GM12874 (cell line): Measurements from ENCODE around the gene CLRN3.

ENCODE experiments used
- TF ChIP-seq, protein P1 (sequence below): IDR thresholded peaks from 2 replicates; pipeline ENCODE4 v1.5.1; 2011; ENCODE audit warnings: low read depth, mild to moderate bottlenecking, control low read depth, low read length, moderate library complexity; ENCODE audit not compliant: insufficient read depth

Gene CLRN3

DNA sequence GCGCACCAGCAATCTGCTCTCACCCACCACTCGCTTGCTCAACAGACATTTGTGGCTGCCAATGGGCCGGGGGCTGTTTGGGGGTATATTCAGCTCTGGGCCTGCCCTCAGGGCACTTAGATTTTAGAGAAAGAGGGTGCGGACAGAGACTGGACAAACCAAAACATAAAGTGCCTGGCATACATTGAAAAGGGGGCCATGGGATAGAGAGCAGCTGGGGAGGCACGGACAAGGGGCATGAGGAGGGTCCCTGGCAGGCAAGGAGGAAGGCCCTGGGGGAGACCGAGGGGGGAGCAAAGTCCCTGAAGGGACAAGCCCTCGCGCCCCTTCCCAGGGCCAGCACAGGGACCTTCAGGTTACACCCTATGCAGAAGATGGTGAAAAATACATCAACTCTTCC is 43.5 kb downstream of the CLRN3 start:
- TF ChIP-seq, protein P1, sequence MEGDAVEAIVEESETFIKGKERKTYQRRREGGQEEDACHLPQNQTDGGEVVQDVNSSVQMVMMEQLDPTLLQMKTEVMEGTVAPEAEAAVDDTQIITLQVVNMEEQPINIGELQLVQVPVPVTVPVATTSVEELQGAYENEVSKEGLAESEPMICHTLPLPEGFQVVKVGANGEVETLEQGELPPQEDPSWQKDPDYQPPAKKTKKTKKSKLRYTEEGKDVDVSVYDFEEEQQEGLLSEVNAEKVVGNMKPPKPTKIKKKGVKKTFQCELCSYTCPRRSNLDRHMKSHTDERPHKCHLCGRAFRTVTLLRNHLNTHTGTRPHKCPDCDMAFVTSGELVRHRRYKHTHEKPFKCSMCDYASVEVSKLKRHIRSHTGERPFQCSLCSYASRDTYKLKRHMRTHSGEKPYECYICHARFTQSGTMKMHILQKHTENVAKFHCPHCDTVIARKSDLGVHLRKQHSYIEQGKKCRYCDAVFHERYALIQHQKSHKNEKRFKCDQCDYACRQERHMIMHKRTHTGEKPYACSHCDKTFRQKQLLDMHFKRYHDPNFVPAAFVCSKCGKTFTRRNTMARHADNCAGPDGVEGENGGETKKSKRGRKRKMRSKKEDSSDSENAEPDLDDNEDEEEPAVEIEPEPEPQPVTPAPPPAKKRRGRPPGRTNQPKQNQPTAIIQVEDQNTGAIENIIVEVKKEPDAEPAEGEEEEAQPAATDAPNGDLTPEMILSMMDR = no peak

DNA sequence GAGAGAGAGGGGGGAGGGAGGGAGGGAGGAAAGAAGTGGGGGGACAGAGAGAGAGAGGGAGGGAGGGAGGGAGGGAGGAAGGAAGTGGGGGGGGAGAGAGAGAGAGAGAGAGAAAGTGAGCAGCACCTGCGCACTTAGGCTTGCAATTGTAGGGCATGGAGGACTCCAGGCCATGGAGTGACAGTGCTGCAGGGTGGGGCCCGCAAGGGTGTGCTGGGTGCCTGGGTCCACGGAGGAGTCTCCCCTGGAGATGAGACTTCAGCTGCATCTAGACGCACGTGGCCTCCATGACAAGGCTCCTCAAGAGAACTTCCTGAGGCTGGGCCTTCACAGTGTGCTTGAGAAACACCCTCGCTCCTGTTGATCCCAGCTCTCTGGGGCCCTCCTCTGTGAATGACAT is 44.5 kb downstream of the CLRN3 start:
- TF ChIP-seq, protein P1 = no peak

DNA sequence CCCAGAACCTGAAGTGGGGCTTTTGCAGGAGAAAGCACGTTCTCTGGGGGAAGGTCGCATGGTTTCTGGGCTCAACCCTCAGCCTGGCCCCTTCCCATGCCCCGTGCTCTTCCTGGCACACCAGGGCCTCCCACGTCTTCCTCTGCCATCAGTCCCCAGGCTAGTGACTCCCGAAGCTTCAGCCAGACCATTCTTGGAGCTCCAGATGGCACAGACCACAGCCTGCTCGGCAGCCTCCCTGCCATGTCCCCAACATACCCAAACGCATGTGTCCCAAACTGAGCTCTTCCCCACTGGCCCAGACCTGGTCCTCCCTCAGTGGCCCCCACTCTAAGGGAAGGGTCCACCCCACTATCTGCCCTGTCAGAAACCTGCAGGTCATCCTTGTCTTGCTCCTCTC is 47.0 kb downstream of the CLRN3 start:
- TF ChIP-seq, protein P1 = no peak

DNA sequence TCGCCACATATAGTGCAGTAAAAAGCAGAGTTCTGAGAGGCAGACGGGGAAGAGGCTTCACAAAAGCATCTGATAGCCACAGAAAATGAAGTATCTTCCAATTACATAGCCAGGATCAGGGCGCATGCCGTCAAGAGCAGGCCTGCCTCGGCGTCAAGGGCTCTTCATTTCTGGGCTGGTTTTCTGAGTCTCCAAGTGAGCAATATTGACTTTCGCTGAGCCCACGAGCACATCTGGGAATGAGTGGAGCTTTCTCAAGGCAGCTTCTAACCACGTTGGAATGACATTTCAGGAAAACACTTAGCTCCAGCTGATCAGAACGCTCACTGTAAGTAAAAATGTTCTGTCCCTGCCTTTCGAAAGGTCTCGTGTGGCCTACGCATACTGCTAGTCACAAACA is 51.9 kb downstream of the CLRN3 start:
- TF ChIP-seq, protein P1 = no peak

DNA sequence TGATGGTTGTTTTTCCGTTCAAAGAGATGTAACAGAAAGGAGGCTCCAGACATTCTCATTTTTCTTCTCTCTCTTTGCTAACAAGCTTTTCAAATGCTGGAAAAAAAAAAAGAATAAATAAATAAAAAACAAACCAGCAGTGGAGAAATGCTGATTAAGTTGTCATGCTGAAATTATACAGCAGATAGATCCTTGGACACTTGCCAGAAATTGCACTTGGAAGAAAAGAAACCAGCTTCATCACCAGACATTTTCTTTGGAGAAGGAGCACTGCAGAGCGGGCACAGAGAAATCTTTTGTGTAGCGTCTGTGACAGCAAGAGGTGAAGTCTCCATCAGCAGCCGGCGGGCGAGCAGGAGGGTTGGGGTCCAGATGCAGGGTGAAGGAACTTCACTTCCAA is 55.8 kb downstream of the CLRN3 start:
- TF ChIP-seq, protein P1 = no peak

DNA sequence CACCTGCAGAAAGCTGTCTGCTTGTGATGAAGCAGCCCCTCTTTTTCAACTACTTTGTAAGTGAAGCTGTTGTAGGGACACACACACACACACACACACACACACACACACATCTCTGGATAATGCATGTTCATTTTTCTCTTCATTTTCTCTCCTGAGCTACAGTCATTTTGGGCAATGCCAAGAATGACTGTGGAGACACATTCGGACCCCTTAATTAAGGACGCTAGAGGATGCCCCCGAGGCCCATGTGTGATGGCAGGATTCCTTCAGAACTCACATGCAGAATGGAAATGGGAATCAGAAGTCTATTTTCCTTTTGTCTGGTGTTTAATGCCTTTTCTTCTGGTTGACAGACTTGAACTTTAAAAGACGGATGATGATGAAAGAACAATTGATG is 56.6 kb downstream of the CLRN3 start:
- TF ChIP-seq, protein P1 = no peak

DNA sequence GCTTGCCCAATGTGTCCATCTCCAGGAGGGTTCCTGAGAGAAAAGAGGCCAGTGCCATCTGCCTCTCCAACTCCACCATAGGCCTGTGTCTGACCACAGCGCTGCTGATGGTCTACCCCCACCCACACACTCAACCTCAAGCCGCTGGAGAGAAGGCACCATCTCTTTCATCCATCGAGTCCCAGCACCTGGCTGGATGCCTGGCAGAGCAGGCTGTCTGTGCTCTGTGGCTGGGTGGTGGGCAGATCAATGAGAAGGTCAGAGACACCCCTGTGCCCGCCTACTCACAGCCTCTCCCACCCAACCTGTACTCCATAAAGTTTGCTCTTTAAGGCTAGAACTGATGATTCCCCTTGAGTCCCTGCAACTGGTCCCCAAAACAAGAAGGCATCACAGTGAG is 58.0 kb downstream of the CLRN3 start:
- TF ChIP-seq, protein P1 = no peak

DNA sequence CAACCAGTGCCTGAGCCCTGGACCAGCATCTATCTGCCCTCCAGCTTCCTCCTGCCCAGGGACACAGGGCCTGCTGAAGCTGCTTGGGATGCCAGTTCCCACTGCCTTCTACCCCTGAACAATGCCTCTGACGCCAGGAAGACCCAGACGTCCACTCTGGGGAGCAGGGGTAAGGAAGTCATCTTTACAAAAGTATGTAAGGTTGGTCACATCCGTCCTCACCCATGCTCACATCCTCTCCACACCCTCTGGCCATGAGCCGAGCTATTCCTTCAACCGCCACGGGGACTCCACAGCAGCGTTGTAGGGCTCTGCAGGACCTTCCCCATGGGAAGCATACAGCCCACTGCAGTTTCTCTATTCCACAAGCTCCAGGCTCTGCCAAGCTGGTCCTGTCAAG is 58.5 kb downstream of the CLRN3 start:
- TF ChIP-seq, protein P1 = no peak
